Osteoblast (primary cell): ENCODE results near the gene CHRNB1. TPM values are rescaled to one million over a fixed set of nuclear protein-coding genes. Genes with fewer than 3 reads are reported as not detected.

Experiments used
- DNase-seq: peaks from one replicate; pipeline ENCODE4 v3.0.0; 2011; ENCODE audit warnings: low spot score, mixed read lengths; ENCODE audit not compliant: insufficient read length; ENCODE audit errors: missing footprints
- H2AFZ ChIP-seq: 2 replicates; pipeline ENCODE4 v1.6.0; 2011; ENCODE audit warnings: mild to moderate bottlenecking, low read length
- H3K27ac ChIP-seq: 2 replicates; pipeline ENCODE4 v1.5.1; 2011; ENCODE audit warnings: mild to moderate bottlenecking, low read depth, low read length, moderate library complexity
- H3K27me3 ChIP-seq: 2 replicates; pipeline ENCODE4 v1.6.0; 2012; ENCODE audit warnings: mild to moderate bottlenecking, control low read depth, inconsistent platforms, low read length, moderate library complexity; ENCODE audit not compliant: insufficient read depth
- H3K36me3 ChIP-seq: 2 replicates; pipeline ENCODE4 v1.5.1; 2011; ENCODE audit warnings: mild to moderate bottlenecking, low read length, control low read depth, moderate library complexity; ENCODE audit not compliant: insufficient read depth
- H3K4me1 ChIP-seq: 2 replicates; pipeline ENCODE4 v1.5.1; 2011; ENCODE audit warnings: mild to moderate bottlenecking, low read length, control low read depth, moderate library complexity; ENCODE audit not compliant: insufficient read depth
- H3K4me2 ChIP-seq: 2 replicates; pipeline ENCODE4 v1.6.0; 2011; ENCODE audit warnings: mild to moderate bottlenecking, low read length; ENCODE audit not compliant: insufficient read depth
- H3K4me3 ChIP-seq: fragments of 200-600 bp; sonication (generic); 3 replicates; pipeline ENCODE4 v1.5.1; 2012; ENCODE audit warnings: mild to moderate bottlenecking, low read length, inconsistent platforms; ENCODE audit not compliant: insufficient read depth
- H3K79me2 ChIP-seq: 2 replicates; pipeline ENCODE4 v1.6.0; 2012; ENCODE audit warnings: mild to moderate bottlenecking, low read length, control low read depth, inconsistent platforms; ENCODE audit not compliant: insufficient read depth
- H3K9me3 ChIP-seq: 2 replicates; pipeline ENCODE4 v1.5.1; 2011; ENCODE audit warnings: low read depth, low read length, control low read depth
- H4K20me1 ChIP-seq: 2 replicates; pipeline ENCODE4 v1.6.0; 2012; ENCODE audit warnings: mild to moderate bottlenecking, low read length, control low read depth; ENCODE audit not compliant: insufficient read depth
- CTCF ChIP-seq: IDR thresholded peaks from 2 replicates; pipeline ENCODE4 v1.5.1; 2011; ENCODE audit warnings: mild to moderate bottlenecking, low read depth, low read length, moderate library complexity; ENCODE audit errors: extremely low read depth
- total RNA-seq: library from RNA; depleted of rRNA; stranded (reverse); fragments of >200 nt; gene quantifications from 2 replicates; pipeline ENCODE4 v1.2.3, GENCODE V29; 2012

The CHRNB1 gene
- total RNA-seq, 1 donor = 5.4 TPM

- no peak overlapping the region for H3K4me3 ChIP-seq
- H3K79me2 ChIP-seq = peaks cover 76% of the 10 kb centered on the region
- no peaks in the 10 kb centered on the region for H3K27me3 ChIP-seq
- peaks cover 60% of the 10 kb centered on the region for H3K36me3 ChIP-seq
- H4K20me1 ChIP-seq = peaks cover 61% of the 10 kb centered on the region
- TF ChIP-seq CTCF = no peak
- H3K27ac ChIP-seq = no peak overlapping the region
- H3K9me3 ChIP-seq = no peaks in the 10 kb centered on the region
- DNase-seq = no peak
- no peak overlapping the region for H3K4me2 ChIP-seq
- no peak overlapping the region for H2AFZ ChIP-seq
- no peaks in the 10 kb centered on the region for H3K4me1 ChIP-seq
Measured at GRCh38 chr17:7496470-7497183, 51.8 kb downstream of the CHRNB1 start.

DNA sequence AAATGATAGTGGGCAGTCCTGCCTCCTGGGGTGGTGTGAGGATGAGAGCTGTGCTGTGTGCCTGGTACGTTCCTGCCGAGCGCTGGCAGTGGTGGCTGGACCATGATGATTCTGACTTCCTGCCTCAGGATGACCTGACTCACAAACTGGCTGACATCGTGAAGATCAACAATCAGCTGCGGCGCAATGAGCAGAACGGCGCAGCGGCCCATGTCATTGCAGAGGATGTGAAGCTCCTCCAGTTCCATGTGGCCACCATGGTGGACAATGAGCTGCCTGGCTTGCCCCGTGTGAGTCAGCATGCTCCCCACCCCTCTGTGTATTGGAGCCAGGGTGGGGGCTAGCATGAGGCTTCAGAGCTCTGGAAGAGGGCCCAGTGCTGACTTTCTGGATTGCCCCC is 52.4 kb downstream of the CHRNB1 start:
- peaks cover 66% of the 10 kb centered on the region for H3K36me3 ChIP-seq

GRCh38 chr17:7497636-7498035 is 52.8 kb downstream of the CHRNB1 start:
- Histone ChIP-seq H3K36me3 (peaks cover 69% of the 10 kb centered on the region), H3K27ac (no peak overlapping the region), H3K4me1 (no peaks in the 10 kb centered on the region), H3K4me3 (no peak overlapping the region), H3K27me3 (no peaks in the 10 kb centered on the region), H3K4me2 (no peak overlapping the region), H3K79me2 (peaks cover 69% of the 10 kb centered on the region), H3K9me3 (no peaks in the 10 kb centered on the region), H4K20me1 (peaks cover 59% of the 10 kb centered on the region), H2AFZ (no peak overlapping the region)
- DNase-seq = no peak
- no peak for TF ChIP-seq CTCF

More for the DNA sequence above, 52.4 kb downstream of the CHRNB1 start:
- Histone ChIP-seq H4K20me1 (peaks cover 61% of the 10 kb centered on the region), H2AFZ (no peak overlapping the region), H3K9me3 (no peaks in the 10 kb centered on the region), H3K27ac (no peak overlapping the region), H3K4me2 (no peak overlapping the region), H3K79me2 (peaks cover 70% of the 10 kb centered on the region), H3K4me1 (no peaks in the 10 kb centered on the region), H3K27me3 (no peaks in the 10 kb centered on the region), H3K4me3 (no peak overlapping the region)
- no peak for TF ChIP-seq CTCF
- DNase-seq = no peak

DNA sequence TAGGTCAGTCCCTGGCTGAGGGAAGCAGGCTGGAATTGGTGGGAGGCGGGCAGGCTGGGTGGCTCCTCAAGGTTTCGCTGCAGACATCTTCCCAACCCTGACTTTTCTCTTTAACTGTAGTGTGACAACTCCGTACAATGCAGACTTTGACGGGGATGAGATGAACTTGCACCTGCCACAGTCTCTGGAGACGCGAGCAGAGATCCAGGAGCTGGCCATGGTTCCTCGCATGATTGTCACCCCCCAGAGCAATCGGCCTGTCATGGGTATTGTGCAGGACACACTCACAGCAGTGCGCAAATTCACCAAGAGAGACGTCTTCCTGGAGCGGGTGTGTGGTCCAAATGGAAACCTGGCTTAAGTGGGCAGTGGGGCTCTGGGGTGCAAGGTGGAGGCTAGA is 54.3 kb downstream of the CHRNB1 start:
- H4K20me1 ChIP-seq = peaks cover 49% of the 10 kb centered on the region
- peaks cover 81% of the 10 kb centered on the region for H3K36me3 ChIP-seq
- TF ChIP-seq CTCF = no peak
- DNase-seq = no peak
- H3K27ac ChIP-seq = no peak overlapping the region
- H2AFZ ChIP-seq = no peak overlapping the region
- H3K4me3 ChIP-seq = no peak overlapping the region
- peaks cover 57% of the 10 kb centered on the region for H3K79me2 ChIP-seq
- no peaks in the 10 kb centered on the region for H3K27me3 ChIP-seq
- no peaks in the 10 kb centered on the region for H3K4me1 ChIP-seq
- no peak overlapping the region for H3K4me2 ChIP-seq
- H3K9me3 ChIP-seq = no peaks in the 10 kb centered on the region
